Hepatocyte (in vitro differentiated cells): ENCODE measurements around the gene LRRC52. TPM values are rescaled to one million over a fixed set of nuclear protein-coding genes. Genes with fewer than 3 reads are reported as not detected.

ENCODE experiments used
- DNase-seq: peaks from one replicate; pipeline ENCODE4 v3.0.0-alpha.2; 2016; ENCODE audit warnings: low spot score
- H2AFZ ChIP-seq: fragments of 200-600 bp; sonication (generic); 2 replicates; pipeline ENCODE4 v1.6.0; 2016; ENCODE audit warnings: antibody characterized with exemption, mild to moderate bottlenecking
- H3K27ac ChIP-seq: fragments of 200-600 bp; sonication (generic); 2 replicates; pipeline ENCODE4 v1.5.1; 2016; ENCODE audit warnings: mild to moderate bottlenecking
- H3K27me3 ChIP-seq: fragments of 200-600 bp; sonication (generic); 2 replicates; pipeline ENCODE4 v1.6.1; 2016
- H3K36me3 ChIP-seq: fragments of 200-600 bp; sonication (generic); replicated peaks from 2 replicates; pipeline ENCODE4 v1.5.1; 2016; ENCODE audit warnings: low read depth; ENCODE audit not compliant: insufficient read depth
- H3K4me1 ChIP-seq: fragments of 200-600 bp; sonication (generic); 2 replicates; pipeline ENCODE4 v1.5.1; 2016; ENCODE audit warnings: mild to moderate bottlenecking, moderate library complexity; ENCODE audit not compliant: insufficient read depth
- H3K4me2 ChIP-seq: fragments of 200-600 bp; sonication (generic); 2 replicates; pipeline ENCODE4 v1.6.0; 2016
- H3K4me3 ChIP-seq: fragments of 200-600 bp; sonication (generic); 2 replicates; pipeline ENCODE4 v1.5.1; 2016; ENCODE audit warnings: mild to moderate bottlenecking
- H3K79me2 ChIP-seq: fragments of 200-600 bp; sonication (generic); 2 replicates; pipeline ENCODE4 v1.6.0; 2017; ENCODE audit warnings: mild to moderate bottlenecking
- H3K9me2 ChIP-seq: fragments of 200-600 bp; sonication (generic); replicated peaks from 2 replicates; pipeline ENCODE4 v1.6.0; 2017; ENCODE audit warnings: mild to moderate bottlenecking; ENCODE audit not compliant: insufficient read depth
- H3K9me3 ChIP-seq: fragments of 200-600 bp; sonication (generic); 2 replicates; pipeline ENCODE4 v1.5.1; 2016; ENCODE audit warnings: low read depth, mild to moderate bottlenecking
- H4K20me1 ChIP-seq: fragments of 200-600 bp; sonication (generic); 2 replicates; pipeline ENCODE4 v1.6.0; 2016; ENCODE audit warnings: mild to moderate bottlenecking; ENCODE audit not compliant: insufficient read depth, poor library complexity, severe bottlenecking
- CTCF ChIP-seq: fragments of 200-600 bp; sonication (generic); IDR thresholded peaks from 2 replicates; pipeline ENCODE4 v1.5.1; 2016; ENCODE audit warnings: antibody characterized with exemption, mild to moderate bottlenecking; ENCODE audit not compliant: poor library complexity
- EZH2 ChIP-seq: fragments of 200-600 bp; sonication (generic); IDR thresholded peaks from 2 replicates; pipeline ENCODE4 v1.6.1; 2016; ENCODE audit warnings: antibody characterized with exemption, mild to moderate bottlenecking, borderline replicate concordance
- EZH2phosphoT487 ChIP-seq: fragments of 200-600 bp; sonication (generic); IDR thresholded peaks from one replicate; pipeline ENCODE4 v1.6.1; 2018; ENCODE audit warnings: antibody characterized with exemption, mild to moderate bottlenecking, low read depth, moderate library complexity; ENCODE audit not compliant: unreplicated experiment, severe bottlenecking
- WGBS: methylation state at CpG from one replicate; pipeline ENCODE4 v1.1.6; 2016; ENCODE audit warnings: low lambda C conversion rate; ENCODE audit errors: missing lambda C conversion rate; 5-methylcytosine and 5-hydroxymethylcytosine counted together
- polyA plus RNA-seq: library from polyadenylated mRNA; unstranded; fragments of >200 nt; fragmentation: Nextera tagmentation; extraction: Ambion mirVana; gene quantifications from 2 replicates; pipeline ENCODE4 v1.2.1, GENCODE V29; 2016
- total RNA-seq: library from RNA; depleted of rRNA; stranded (reverse); fragments of >200 nt; gene quantifications from 2 replicates; pipeline ENCODE4 v1.2.3, GENCODE V29; 2014

LRRC52 gene
- total and polyA plus RNA-seq, 2 experiments from 2014 or later, result not detected

GRCh38 chr1:165597883-165598675 lies 54.3 kb downstream of the LRRC52 start:
- WGBS, result 1% methylated on average over 33 of the region's 38 CpGs
- H3K4me3 ChIP-seq, result peak overlapping the region; percentile 25
- H4K20me1 ChIP-seq, result no peaks in the 10 kb centered on the region
- peak overlapping the region; percentile 75 for H3K27ac ChIP-seq
- peaks cover 13% of the 10 kb centered on the region for H3K27me3 ChIP-seq
- TF ChIP-seq EZH2 (no peak), EZH2phosphoT487 (no peak), CTCF (no peak)
- peak; percentile 98 for DNase-seq
- H3K36me3 ChIP-seq, result no peaks in the 10 kb centered on the region
- no peaks in the 10 kb centered on the region for H3K9me3 ChIP-seq
- H3K4me2 ChIP-seq, result peak overlapping the region; percentile 78
- peaks cover 4% of the 10 kb centered on the region for H3K4me1 ChIP-seq
- H2AFZ ChIP-seq, result peak overlapping the region; percentile 61
- H3K79me2 ChIP-seq, result no peaks in the 10 kb centered on the region
- H3K9me2 ChIP-seq, result no peaks in the 10 kb centered on the region

GRCh38 chr1:165598676-165599059 lies 54.9 kb downstream of the LRRC52 start:
- 23% methylated on average over 3 of the region's 3 CpGs for WGBS
- DNase-seq, result peak; percentile 25
- H3K27ac ChIP-seq, result peak overlapping the region; percentile 75

DNA sequence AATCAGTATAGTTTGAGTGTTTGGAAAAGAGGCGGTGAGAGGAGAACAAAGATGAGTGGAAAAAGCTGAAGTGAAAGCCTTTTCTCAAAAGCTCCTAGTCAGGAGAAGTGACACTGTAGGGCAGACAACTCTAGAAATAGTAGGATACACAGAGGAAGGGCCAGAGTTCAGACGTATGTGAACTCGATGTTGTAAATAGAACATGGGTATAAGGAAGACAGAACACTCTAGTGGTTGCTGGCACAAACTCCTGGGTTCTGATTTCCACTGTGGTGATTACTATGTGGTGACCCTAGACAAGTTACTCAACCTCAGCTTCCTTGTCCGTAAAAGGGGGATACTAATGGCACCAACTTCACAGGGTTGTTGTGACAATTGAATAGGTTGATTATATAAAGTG lies 57.0 kb downstream of the LRRC52 start:
- no peak overlapping the region for H3K4me2 ChIP-seq
- 88% methylated on average over 4 of the region's 4 CpGs for WGBS

More at GRCh38 chr1:165598676-165599059, 54.9 kb downstream of the LRRC52 start:
- Histone ChIP-seq H3K36me3 (no peaks in the 10 kb centered on the region), H3K4me1 (peaks cover 4% of the 10 kb centered on the region), H3K9me3 (no peaks in the 10 kb centered on the region), H3K4me2 (peak overlapping the region; percentile 78), H3K79me2 (no peaks in the 10 kb centered on the region), H3K9me2 (no peaks in the 10 kb centered on the region), H2AFZ (peak overlapping the region; percentile 61), H4K20me1 (no peaks in the 10 kb centered on the region), H3K4me3 (peak overlapping the region; percentile 25), H3K27me3 (peaks cover 10% of the 10 kb centered on the region)
- TF ChIP-seq EZH2, result no peak

More for the DNA sequence above, 57.0 kb downstream of the LRRC52 start:
- H2AFZ ChIP-seq, result no peak overlapping the region
- H3K79me2 ChIP-seq, result no peaks in the 10 kb centered on the region
- H4K20me1 ChIP-seq, result no peaks in the 10 kb centered on the region
- no peaks in the 10 kb centered on the region for H3K9me2 ChIP-seq
- no peak overlapping the region for H3K27ac ChIP-seq
- H3K27me3 ChIP-seq, result no peaks in the 10 kb centered on the region
- DNase-seq, result no peak
- no peaks in the 10 kb centered on the region for H3K9me3 ChIP-seq
- no peak overlapping the region for H3K4me3 ChIP-seq
- TF ChIP-seq EZH2, result no peak
- TF ChIP-seq EZH2phosphoT487, result no peak
- no peak for TF ChIP-seq CTCF
- peaks cover 4% of the 10 kb centered on the region for H3K4me1 ChIP-seq
- no peaks in the 10 kb centered on the region for H3K36me3 ChIP-seq
